ENCODE data around the gene CLCN4. TPM values are rescaled to one million over a fixed set of nuclear protein-coding genes. Genes with fewer than 3 reads are reported as not detected.

The CLCN4 gene
- total RNA-seq, 1 experiment from 2014 or later, result 10.0 TPM

DNA sequence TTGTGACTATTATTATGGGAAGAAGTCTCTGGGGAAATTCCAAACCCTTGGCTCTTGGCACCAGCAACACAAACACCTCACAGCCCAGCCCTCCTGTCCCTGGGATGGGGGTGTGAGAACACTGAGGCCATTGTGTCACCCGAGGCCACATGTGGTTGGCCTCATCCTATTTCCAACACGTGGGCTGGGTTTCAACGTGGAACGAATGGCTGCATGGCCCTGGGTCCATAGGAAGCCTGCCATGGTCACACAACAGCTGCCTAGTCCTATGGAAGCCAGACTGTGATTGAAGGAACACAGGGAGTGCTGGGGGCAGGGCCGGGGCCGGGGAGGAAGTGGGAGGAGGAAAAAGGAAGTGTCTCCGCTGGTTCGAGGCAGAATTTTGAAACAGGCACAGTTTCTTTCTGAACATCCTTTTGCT, 10.0 kb downstream of the CLCN4 start:
- TF ChIP-seq, protein P1, sequence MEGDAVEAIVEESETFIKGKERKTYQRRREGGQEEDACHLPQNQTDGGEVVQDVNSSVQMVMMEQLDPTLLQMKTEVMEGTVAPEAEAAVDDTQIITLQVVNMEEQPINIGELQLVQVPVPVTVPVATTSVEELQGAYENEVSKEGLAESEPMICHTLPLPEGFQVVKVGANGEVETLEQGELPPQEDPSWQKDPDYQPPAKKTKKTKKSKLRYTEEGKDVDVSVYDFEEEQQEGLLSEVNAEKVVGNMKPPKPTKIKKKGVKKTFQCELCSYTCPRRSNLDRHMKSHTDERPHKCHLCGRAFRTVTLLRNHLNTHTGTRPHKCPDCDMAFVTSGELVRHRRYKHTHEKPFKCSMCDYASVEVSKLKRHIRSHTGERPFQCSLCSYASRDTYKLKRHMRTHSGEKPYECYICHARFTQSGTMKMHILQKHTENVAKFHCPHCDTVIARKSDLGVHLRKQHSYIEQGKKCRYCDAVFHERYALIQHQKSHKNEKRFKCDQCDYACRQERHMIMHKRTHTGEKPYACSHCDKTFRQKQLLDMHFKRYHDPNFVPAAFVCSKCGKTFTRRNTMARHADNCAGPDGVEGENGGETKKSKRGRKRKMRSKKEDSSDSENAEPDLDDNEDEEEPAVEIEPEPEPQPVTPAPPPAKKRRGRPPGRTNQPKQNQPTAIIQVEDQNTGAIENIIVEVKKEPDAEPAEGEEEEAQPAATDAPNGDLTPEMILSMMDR (IDR thresholded peaks at IDR 0.05; ENCODE audit: insufficient read depth in 1 of 2, low read depth in 1 of 2, low read length in 1 of 2, severe bottlenecking in 1 of 2, unreplicated experiment in 1 of 2), result no peak
- H3K4me1 Mint-ChIP-seq (ENCODE audit: low read depth, unreplicated experiment), result peaks cover 10% of the 10 kb centered on the region
- DNase-seq, result no peak
- no peaks in the 10 kb centered on the region for H3K36me3 ChIP-seq (ENCODE audit: control insufficient read depth, insufficient read depth, low read length)
- no peaks in the 10 kb centered on the region for H3K36me3 Mint-ChIP-seq (ENCODE audit: insufficient read depth, unreplicated experiment)
- H3K4me3 ChIP-seq (ENCODE audit: low read depth, low read length), result no peak overlapping the region
- POLR2A ChIA-PET, result no interaction called here
- BruUV-seq (replicated peaks), result no TSS peak
- no peaks in the 10 kb centered on the region for H3K27me3 ChIP-seq (replicated peaks; ENCODE audit: control insufficient read depth, insufficient read depth, low read length)
- no peaks in the 10 kb centered on the region for H3K27me3 Mint-ChIP-seq (ENCODE audit: insufficient read depth, unreplicated experiment)
- H3K4me1 ChIP-seq, result peaks cover 18% of the 10 kb centered on the region
- CTCF ChIA-PET, result no interaction called here
- H3K9me3 Mint-ChIP-seq (ENCODE audit: unreplicated experiment), result no peaks in the 10 kb centered on the region
- no peak overlapping the region for H3K27ac Mint-ChIP-seq (ENCODE audit: unreplicated experiment)
- H3K9me3 ChIP-seq, result no peaks in the 10 kb centered on the region
- intact Hi-C loops (cut with micrococcal nuclease; ENCODE audit: unreplicated experiment), result no loop called here
- no peak overlapping the region for H3K4me3 Mint-ChIP-seq (ENCODE audit: unreplicated experiment)

DNA sequence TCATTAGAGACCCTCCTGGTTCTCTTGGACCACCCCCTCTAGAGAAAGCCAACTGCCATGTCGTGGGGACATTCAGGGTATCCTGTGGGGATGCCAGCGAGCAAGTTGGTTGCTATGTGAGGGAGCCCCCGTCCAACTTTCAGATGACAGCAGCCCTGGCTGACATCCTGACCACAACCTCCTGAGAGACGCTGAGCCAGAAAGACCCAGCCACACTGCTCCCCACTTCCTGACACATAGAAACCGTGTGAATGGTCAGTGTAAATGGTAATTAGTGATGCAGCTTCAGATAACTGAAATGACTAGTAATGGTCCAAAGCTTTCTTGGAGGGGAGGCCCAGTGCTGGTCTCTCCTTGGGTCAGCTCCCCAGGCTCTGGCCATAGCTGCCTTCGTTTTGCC, 10.8 kb downstream of the CLCN4 start:
- no peaks in the 10 kb centered on the region for H3K9me3 Mint-ChIP-seq (ENCODE audit: unreplicated experiment)
- no peak overlapping the region for H3K4me3 Mint-ChIP-seq (ENCODE audit: unreplicated experiment)
- ChIA-PET CTCF (no interaction called here), POLR2A (no interaction called here)
- H3K4me1 Mint-ChIP-seq (ENCODE audit: low read depth, unreplicated experiment), result peaks cover 15% of the 10 kb centered on the region
- H3K36me3 Mint-ChIP-seq (ENCODE audit: insufficient read depth, unreplicated experiment), result no peaks in the 10 kb centered on the region
- DNase-seq, result no peak
- no peak overlapping the region for H3K27ac Mint-ChIP-seq (ENCODE audit: unreplicated experiment)
- no peaks in the 10 kb centered on the region for H3K27me3 ChIP-seq (replicated peaks; ENCODE audit: control insufficient read depth, insufficient read depth, low read length)
- TF ChIP-seq, protein P1 (IDR thresholded peaks at IDR 0.05; ENCODE audit: insufficient read depth in 1 of 2, low read depth in 1 of 2, low read length in 1 of 2, severe bottlenecking in 1 of 2, unreplicated experiment in 1 of 2), result no peak
- H3K4me1 ChIP-seq, result peaks cover 18% of the 10 kb centered on the region
- no peaks in the 10 kb centered on the region for H3K9me3 ChIP-seq
- intact Hi-C loops (cut with micrococcal nuclease; ENCODE audit: unreplicated experiment), result no loop called here
- H3K36me3 ChIP-seq (ENCODE audit: control insufficient read depth, insufficient read depth, low read length), result no peaks in the 10 kb centered on the region
- H3K4me3 ChIP-seq (ENCODE audit: low read depth, low read length), result no peak overlapping the region
- BruUV-seq (replicated peaks), result no TSS peak
- no peaks in the 10 kb centered on the region for H3K27me3 Mint-ChIP-seq (ENCODE audit: insufficient read depth, unreplicated experiment)

DNA sequence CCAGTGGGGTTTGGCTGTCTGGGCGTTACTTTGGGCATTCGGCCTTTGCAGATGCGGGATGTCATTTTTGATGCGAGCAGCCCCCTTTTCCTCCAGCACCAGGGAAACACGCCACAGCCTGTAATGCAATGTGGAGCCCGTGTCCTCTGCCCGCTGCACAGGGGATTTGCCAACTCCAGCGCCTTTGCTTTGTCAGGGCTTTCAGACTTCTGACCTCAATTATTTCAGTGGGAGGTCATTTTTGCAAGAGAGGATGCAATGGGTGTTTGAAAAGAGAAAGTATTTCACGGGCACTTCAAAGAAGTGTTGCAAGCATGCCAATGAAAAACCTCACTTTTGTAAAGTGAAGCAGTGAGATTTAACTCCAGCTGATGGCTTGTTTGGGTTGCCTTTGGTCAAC, 11.5 kb downstream of the CLCN4 start:
- intact Hi-C loops (cut with micrococcal nuclease; ENCODE audit: unreplicated experiment), result no loop called here
- BruUV-seq (replicated peaks), result no TSS peak
- TF ChIP-seq, protein P1 (IDR thresholded peaks at IDR 0.05; ENCODE audit: insufficient read depth in 1 of 2, low read depth in 1 of 2, low read length in 1 of 2, severe bottlenecking in 1 of 2, unreplicated experiment in 1 of 2), result no peak

More for the DNA sequence above, 11.5 kb downstream of the CLCN4 start:
- Mint-ChIP-seq H3K27me3 (ENCODE audit: insufficient read depth, unreplicated experiment) (no peaks in the 10 kb centered on the region), H3K4me1 (ENCODE audit: low read depth, unreplicated experiment) (peaks cover 18% of the 10 kb centered on the region), H3K9me3 (ENCODE audit: unreplicated experiment) (no peaks in the 10 kb centered on the region), H3K4me3 (ENCODE audit: unreplicated experiment) (no peak overlapping the region), H3K36me3 (ENCODE audit: insufficient read depth, unreplicated experiment) (no peaks in the 10 kb centered on the region), H3K27ac (ENCODE audit: unreplicated experiment) (no peak overlapping the region)
- DNase-seq, result no peak
- peaks cover 18% of the 10 kb centered on the region for H3K4me1 ChIP-seq
- POLR2A ChIA-PET, result no interaction called here
- H3K27me3 ChIP-seq (replicated peaks; ENCODE audit: control insufficient read depth, insufficient read depth, low read length), result no peaks in the 10 kb centered on the region
- no peak overlapping the region for H3K4me3 ChIP-seq (ENCODE audit: low read depth, low read length)
- H3K9me3 ChIP-seq, result no peaks in the 10 kb centered on the region
- no peaks in the 10 kb centered on the region for H3K36me3 ChIP-seq (ENCODE audit: control insufficient read depth, insufficient read depth, low read length)
- CTCF ChIA-PET, result interaction anchor here (1.4 kb wide), 1 partner anchor 12 kb away, joined by 3 read pairs; the partner anchor contains the start of gene CLCN4

Data from Caco-2 (cell line).